K562 (cell line): ENCODE measurements around the gene MAGOHB. TPM values are rescaled to one million over a fixed set of nuclear protein-coding genes. Genes with fewer than 3 reads are reported as not detected.

Experiments used
- ATAC-seq: fragments of 200-7000 bp; cut with Tn5 transposase; 3 replicates; pipeline ENCODE4 v1.9.1; 2020; ENCODE audit warnings: moderate library complexity
- BruUV-seq: library from RNA; stranded (reverse); fragments of 400-500 nt; replicated peaks from 2 replicates; lab custom pipeline; 2021; lab: Mats Ljungman, UMichigan
- CTCF ChIA-PET: fragments of 300-600 bp; formaldehyde crosslinking; extraction: SDS; loops from one replicate; lab custom pipeline; 2021; ENCODE audit warnings: low intra/inter-chr PET ratio; lab: Yijun Ruan, JAX
- POLR2A ChIA-PET: fragments of 300-600, 350-650 bp; sonication (Branson Sonifier 250); formaldehyde crosslinking; extraction: SDS; loops from one replicate; lab custom pipeline; 2021; ENCODE audit warnings: antibody characterized with exemption, inconsistent platforms; lab: Yijun Ruan, JAX
- DNase-seq, 4 experiments: peaks; one replicate each; pipeline versions ENCODE4 v3.0.0 to v3.0.0-alpha.2; 2011 to 2018; ENCODE audit warnings: low spot score in 3 of 4, mixed read lengths in 3 of 4; ENCODE audit errors: extremely low read depth in 1 of 4
- FAIRE-seq: peaks from 2 replicates; lab custom pipeline; 2011; peaks lifted over from hg19 to GRCh38; lab: Jason Lieb, UNC
- H2AFZ ChIP-seq: 2 replicates; pipeline ENCODE4 v1.6.0; 2011; ENCODE audit warnings: low read depth, low read length, control low read depth, inconsistent platforms
- H3K27ac ChIP-seq: fragments of 200-600 bp; 3 replicates; pipeline ENCODE4 v1.8.0; 2011; ENCODE audit warnings: low read depth, mild to moderate bottlenecking, control low read depth, inconsistent platforms, low read length, moderate library complexity, mixed read lengths; ENCODE audit errors: extremely low read depth
- H3K27me3 ChIP-seq, 2 experiments: fragments of 300-600 bp in 1 of 2; 2 replicates in 1 of 2; 3 replicates in 1 of 2; pipeline versions ENCODE4 v1.6.0 to v1.8.0; 2011; ENCODE audit warnings: inconsistent platforms in 2 of 2, low read length in 2 of 2, mild to moderate bottlenecking in 1 of 2, mixed read lengths in 1 of 2, moderate library complexity in 1 of 2; ENCODE audit not compliant: control insufficient read depth in 2 of 2, insufficient read depth in 2 of 2
- H3K36me3 ChIP-seq: fragments of 300-600 bp; 3 replicates; pipeline ENCODE4 v1.8.0; 2011; ENCODE audit warnings: mild to moderate bottlenecking, low read length, inconsistent platforms; ENCODE audit not compliant: control insufficient read depth, insufficient read depth
- H3K4me1 ChIP-seq, 2 experiments: fragments of 200-600 bp in 1 of 2; replicated peaks in 1 of 2; 2 replicates in 1 of 2; 3 replicates in 1 of 2; pipeline versions ENCODE4 v1.5.1 to v1.8.0; 2011; ENCODE audit warnings: inconsistent platforms in 2 of 2, low read length in 2 of 2, mild to moderate bottlenecking in 1 of 2, mixed read lengths in 1 of 2, moderate library complexity in 1 of 2; ENCODE audit not compliant: control insufficient read depth in 2 of 2, insufficient read depth in 2 of 2
- H3K4me2 ChIP-seq: 2 replicates; pipeline ENCODE4 v1.6.1; 2011; ENCODE audit warnings: low read length, control low read depth, inconsistent platforms, mixed read lengths; ENCODE audit not compliant: insufficient read depth
- H3K4me3 ChIP-seq: fragments of 200-600 bp; sonication (generic), shearing (Covaris generic); 2 replicates; pipeline ENCODE4 v1.5.1; 2016; ENCODE audit warnings: control low read depth, inconsistent platforms
- H3K79me2 ChIP-seq: fragments of 200-600 bp; 3 replicates; pipeline ENCODE4 v1.8.0; 2011; ENCODE audit warnings: low read length, inconsistent platforms; ENCODE audit not compliant: control insufficient read depth, insufficient read depth
- H3K9ac ChIP-seq, 2 experiments: 2 replicates each; pipeline versions ENCODE4 v1.6.0 to v1.6.1; 2011; ENCODE audit warnings: low read depth in 2 of 2, low read length in 2 of 2, control low read depth in 1 of 2, inconsistent platforms in 1 of 2, mild to moderate bottlenecking in 1 of 2, mixed read lengths in 1 of 2; ENCODE audit not compliant: insufficient read depth in 1 of 2
- H3K9me1 ChIP-seq: one replicate; pipeline ENCODE4 v1.6.0; 2011; ENCODE audit warnings: inconsistent platforms, mild to moderate bottlenecking, low read length, moderate library complexity; ENCODE audit not compliant: control insufficient read depth, insufficient read depth
- H3K9me3 ChIP-seq: replicated peaks from 2 replicates; pipeline ENCODE4 v1.5.1; 2011; ENCODE audit warnings: low read depth, low read length, inconsistent platforms; ENCODE audit not compliant: control insufficient read depth, insufficient read depth
- H4K20me1 ChIP-seq: replicated peaks from 2 replicates; pipeline ENCODE4 v1.6.1; 2011; ENCODE audit warnings: low read length, inconsistent platforms, mixed read lengths; ENCODE audit not compliant: control insufficient read depth, insufficient read depth
- CBX2 ChIP-seq: fragments of 200-600 bp; sonication (generic); IDR thresholded peaks from one replicate; pipeline ENCODE4 v1.6.1; 2012; ENCODE audit warnings: mild to moderate bottlenecking, low read length, inconsistent platforms; ENCODE audit not compliant: insufficient read depth, poor library complexity, severe bottlenecking
- CHD7 ChIP-seq: fragments of 200-600 bp; sonication (generic); IDR thresholded peaks from one replicate; pipeline ENCODE4 v1.6.1; 2012; ENCODE audit warnings: mild to moderate bottlenecking, low read depth, low read length, inconsistent platforms
- KDM1A ChIP-seq, 2 experiments: fragments of 450-650 bp; IDR thresholded peaks; 2 replicates each; pipeline ENCODE4 v1.6.1; 2016; ENCODE audit warnings: mild to moderate bottlenecking in 2 of 2
- NR2F6 ChIP-seq: fragments of 450-650 bp; formaldehyde crosslinking; IDR thresholded peaks from 2 replicates; pipeline ENCODE4 v1.4.0; 2020; ENCODE audit warnings: mild to moderate bottlenecking
- RBBP5 ChIP-seq: fragments of 200-600 bp; sonication (generic); IDR thresholded peaks from 2 replicates; pipeline ENCODE4 v1.6.1; 2012; ENCODE audit warnings: borderline replicate concordance, mild to moderate bottlenecking, low read length, control low read depth, inconsistent platforms; ENCODE audit not compliant: insufficient read depth, poor library complexity, severe bottlenecking
- SRF ChIP-seq, 2 experiments: fragments of 250-450, 450-650 bp in 1 of 2; sonication (Bioruptor Pico) in 1 of 2; sonication (generic) in 1 of 2; formaldehyde crosslinking; IDR thresholded peaks; 2 replicates each; pipeline versions ENCODE4 v1.5.0 to v1.5.1; 2020 to 2022; ENCODE audit warnings: mild to moderate bottlenecking in 1 of 2, missing genetic modification reagents in 1 of 2
- WHSC1 ChIP-seq: IDR thresholded peaks from one replicate; pipeline ENCODE4 v1.6.1; 2012; ENCODE audit warnings: low read length, control low read depth, inconsistent platforms
- ZHX1 ChIP-seq: fragments of 150-350 bp; conservative IDR thresholded peaks from 2 replicates; pipeline ENCODE4 v1.6.1; 2014; ENCODE audit warnings: low read length
- ZNF830 ChIP-seq: fragments of 250-450 bp; sonication (Bioruptor Pico); IDR thresholded peaks from 2 replicates; pipeline ENCODE4 v1.5.0; 2021; ENCODE audit warnings: mild to moderate bottlenecking
- WGBS: fragments of 100-300 bp; shearing (Covaris generic); methylation state at CpG from one replicate; pipeline ENCODE4 v1.1.6; 2016; ENCODE audit warnings: low coverage, mixed read lengths; ENCODE audit not compliant: insufficient coverage; ENCODE audit errors: missing lambda C conversion rate; 5-methylcytosine and 5-hydroxymethylcytosine counted together
- in situ Hi-C: fragments of 300-500 bp; cut with MboI; formaldehyde crosslinking; loops from 4 replicates; pipeline ENCODE4 v1.15.0; 2018; ENCODE audit warnings: inconsistent platforms, mixed read lengths
- intact Hi-C: fragments of 100-400 bp; cut with micrococcal nuclease; formaldehyde crosslinking; loops from 2 replicates; pipeline ENCODE4 v1.14.2; 2022
- polyA plus RNA-seq, 8 experiments: library from polyadenylated mRNA; depleted of rRNA in 4 of 8; stranded (reverse) in 5 of 8; unstranded in 3 of 8; fragments of >200 nt; fragmentation: Nextera tagmentation in 2 of 8; fragmentation: Illumina TruSeq in 1 of 8; extraction: Ambion mirVana in 2 of 8; extraction: Trizol in 1 of 8; gene quantifications; 2 replicates each; pipeline versions ENCODE4 v1.2.1 to v1.2.3, GENCODE V29; 2011 to 2014; ENCODE audit warnings: inconsistent platforms in 1 of 8, missing spikeins in 1 of 8
- total RNA-seq, 7 experiments: library from RNA; depleted of rRNA in 6 of 7; stranded (reverse); fragments of >200 nt in 6 of 7; fragmentation: Illumina TruSeq in 2 of 7; extraction: Trizol in 2 of 7; gene quantifications; 2 replicates each; pipeline versions ENCODE4 v1.2.1 to v1.2.3, GENCODE V29; 2011 to 2021; ENCODE audit warnings: low replicate concordance in 1 of 7

The MAGOHB gene
- total and polyA plus RNA-seq, 9 of the 15 experiments (the other 6 are each of a cell fraction or from before 2014, with no cell fraction given), result 34.5 to 177 (median 85.4) TPM

- WGBS, result 17% methylated on average over 3 of the region's 3 CpGs
- no peak for DNase-seq
- H3K27me3 ChIP-seq, result no peaks in the 10 kb centered on the region
- in situ Hi-C loops (no loop called here), intact Hi-C loops (no loop called here)
- H3K27ac ChIP-seq, result no peak overlapping the region
- no peaks in the 10 kb centered on the region for H3K4me1 ChIP-seq
- ChIA-PET POLR2A (no interaction called here), CTCF (no interaction called here)
- no peak overlapping the region for H3K4me3 ChIP-seq
- no peak for FAIRE-seq
- no peaks in the 10 kb centered on the region for H3K9me1 ChIP-seq
- H2AFZ ChIP-seq, result no peak overlapping the region
- no peaks in the 10 kb centered on the region for H3K36me3 ChIP-seq
- H3K9ac ChIP-seq, result no peak overlapping the region
- H3K79me2 ChIP-seq, result no peaks in the 10 kb centered on the region
- no peak overlapping the region for H3K4me2 ChIP-seq
- H4K20me1 ChIP-seq, result no peaks in the 10 kb centered on the region
- no peaks in the 10 kb centered on the region for H3K9me3 ChIP-seq
- no peak for ATAC-seq
- no TSS peak for BruUV-seq
- TF ChIP-seq WHSC1, result no peak
- TF ChIP-seq KDM1A (IDR thresholded peaks at IDR 0.05), result no peak
- TF ChIP-seq CHD7, result no peak
- TF ChIP-seq ZHX1, result no peak
- TF ChIP-seq RBBP5, result no peak
- no peak for TF ChIP-seq ZNF830 (CRISPR knock-in tag)
- no peak for TF ChIP-seq SRF (CRISPR knock-in tag; IDR thresholded peaks at IDR 0.05)
- no peak for TF ChIP-seq NR2F6
- no peak for TF ChIP-seq CBX2
Observed at GRCh38 chr12:10636124-10636523, 22.7 kb upstream of the MAGOHB start.
